NOMO-1 (cell line): ENCODE results near the gene PDIA6.
"Not testable (repeated sequence)": the region's sequence is repeated elsewhere in the genome, so short reads cannot be mapped to it uniquely, and the experiment has no call there.

Experiments
- DNase-seq, 2 experiments: peaks; one replicate each; lab custom pipeline; 2025; ENCODE audit not compliant: unreplicated experiment in 2 of 2; lab: John Stamatoyannopoulos, UW

The PDIA6 gene

GRCh38 chr2:10813163-10814138 lies 866 bp upstream of the PDIA6 start:
- not testable (repeated sequence) for DNase-seq

DNA sequence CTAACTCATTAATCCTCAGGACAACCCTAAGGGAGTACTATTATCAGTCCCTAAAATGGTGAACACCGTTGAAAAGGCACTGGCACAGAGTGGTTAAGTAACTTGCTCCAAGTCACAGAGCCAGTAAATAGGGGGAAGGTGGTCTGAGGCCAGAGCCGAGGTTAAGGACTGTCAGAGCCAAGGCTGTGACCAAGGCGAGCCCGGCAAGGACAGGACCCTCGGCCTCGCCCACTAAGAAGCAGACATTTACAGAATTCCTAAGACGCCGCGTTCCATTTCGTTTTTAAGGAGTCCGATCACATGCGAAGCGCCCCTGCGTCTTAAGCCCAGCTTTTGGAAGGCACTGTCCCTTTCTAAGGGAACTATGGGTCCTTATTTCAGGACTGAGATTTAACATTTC lies 1.1 kb downstream of the PDIA6 start:
- DNase-seq = no peak

DNA sequence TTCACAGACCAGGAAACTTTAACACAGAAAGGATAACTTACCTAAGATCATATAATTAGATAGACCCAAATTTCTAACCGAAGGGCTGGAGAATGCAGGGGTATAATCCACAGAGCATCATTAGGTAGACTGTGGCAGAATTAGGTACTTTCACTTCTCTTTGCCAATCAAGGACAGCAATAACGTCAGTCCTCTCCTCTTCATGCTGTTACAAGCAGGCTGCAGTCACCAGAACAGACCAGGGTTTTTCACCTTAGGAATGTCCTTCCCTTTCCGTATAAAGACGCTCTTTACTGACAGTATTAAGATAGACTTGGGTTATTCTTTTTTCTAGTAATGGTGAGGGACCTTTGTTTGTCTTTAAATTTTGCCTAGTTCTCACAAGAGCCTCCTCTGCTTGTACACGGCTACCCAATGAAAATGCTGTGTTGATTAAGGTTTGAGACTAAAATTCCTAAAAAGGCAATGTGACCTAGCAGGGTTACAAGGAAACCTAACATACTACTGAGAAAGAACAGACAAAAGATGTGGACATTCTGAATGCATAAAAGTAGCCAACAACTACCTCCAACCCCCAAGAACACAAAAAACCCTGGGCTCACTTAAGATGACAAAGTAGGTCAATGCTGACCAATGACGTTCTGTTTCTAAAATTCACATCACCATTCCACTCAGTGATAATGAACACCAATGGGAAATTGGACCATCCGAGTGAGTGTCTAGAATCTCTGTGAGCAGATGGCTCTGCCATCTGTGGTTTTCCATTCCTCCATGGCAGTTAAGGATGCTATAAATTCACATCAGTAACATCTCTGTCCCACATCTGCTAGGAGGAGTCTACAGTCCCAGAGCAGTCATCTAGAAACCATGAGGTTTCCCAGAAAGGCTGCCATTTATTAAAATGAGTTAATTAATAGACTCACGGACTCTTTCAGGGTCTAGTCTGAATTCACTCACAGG lies 2.1 kb downstream of the PDIA6 start:
- DNase-seq = peak in 1 of 2 experiments; percentile 31

DNA sequence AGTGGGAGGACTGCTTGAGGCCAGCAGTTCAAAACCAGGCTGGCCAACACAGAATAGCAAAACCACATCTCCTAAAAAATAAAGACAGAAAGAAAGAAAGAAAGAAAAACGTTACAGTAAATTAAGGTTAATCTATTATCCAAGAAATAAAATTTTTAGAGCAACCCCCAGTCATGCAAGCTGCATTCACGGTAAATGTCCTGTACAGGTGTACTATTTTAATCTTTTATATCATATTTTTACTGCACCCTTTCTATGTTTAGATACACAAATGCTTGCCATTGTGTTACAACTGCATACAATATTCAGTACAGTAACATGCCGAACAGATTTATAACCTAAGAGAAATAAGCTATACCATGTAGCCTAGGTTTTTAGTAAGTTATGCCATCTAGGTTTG lies 6.0 kb downstream of the PDIA6 start:
- DNase-seq = no peak

- not testable (repeated sequence) for DNase-seq
Observed at GRCh38 chr2:10805990-10806389, 6.6 kb downstream of the PDIA6 start.

DNA sequence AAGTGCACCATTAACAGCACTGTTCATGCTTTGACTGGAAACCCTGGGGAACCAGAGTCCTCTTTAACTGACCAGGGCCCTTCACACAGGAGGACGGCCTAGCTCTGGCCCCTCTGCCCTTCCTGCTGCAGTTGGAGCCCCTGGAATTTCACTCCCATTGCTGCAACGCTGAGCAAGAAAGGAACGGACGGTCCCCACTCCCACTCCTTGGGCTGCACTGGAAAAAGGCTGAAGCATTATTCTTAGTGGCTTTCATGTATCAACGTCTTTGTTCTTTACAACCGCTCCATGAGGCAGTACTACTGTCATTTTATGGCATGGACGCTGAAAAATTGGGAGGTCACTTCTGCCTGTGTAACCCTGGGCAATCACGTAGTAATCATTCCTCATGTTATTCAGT lies 9.9 kb downstream of the PDIA6 start:
- DNase-seq = no peak

GRCh38 chr2:10800163-10800562 lies 12.4 kb downstream of the PDIA6 start:
- no peak for DNase-seq

GRCh38 chr2:10798783-10799182 lies 13.8 kb downstream of the PDIA6 start:
- no peak for DNase-seq

- DNase-seq = no peak
Observed at GRCh38 chr2:10796703-10797102, 15.9 kb downstream of the PDIA6 start.

- DNase-seq = no peak
Observed at GRCh38 chr2:10795508-10796046, 17.0 kb downstream of the PDIA6 start.

DNA sequence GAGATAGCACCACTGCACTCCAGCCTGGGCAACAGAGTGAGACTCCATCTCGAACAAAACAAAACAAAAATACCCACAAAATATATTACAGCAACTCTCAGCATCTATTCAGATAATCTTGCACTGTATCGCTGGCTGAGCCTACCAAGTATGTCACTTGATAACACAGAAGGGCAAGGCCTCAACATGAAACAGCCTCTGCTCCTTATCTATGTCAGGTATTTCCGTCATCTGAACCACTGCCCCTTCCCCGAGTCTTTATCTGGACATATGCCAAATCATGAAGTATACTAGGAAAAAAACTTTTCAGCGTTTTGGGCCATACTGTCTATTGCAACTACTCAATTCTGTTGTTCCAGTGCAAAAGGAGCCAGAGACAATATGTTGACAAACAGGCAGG lies 17.7 kb downstream of the PDIA6 start:
- DNase-seq = no peak

DNA sequence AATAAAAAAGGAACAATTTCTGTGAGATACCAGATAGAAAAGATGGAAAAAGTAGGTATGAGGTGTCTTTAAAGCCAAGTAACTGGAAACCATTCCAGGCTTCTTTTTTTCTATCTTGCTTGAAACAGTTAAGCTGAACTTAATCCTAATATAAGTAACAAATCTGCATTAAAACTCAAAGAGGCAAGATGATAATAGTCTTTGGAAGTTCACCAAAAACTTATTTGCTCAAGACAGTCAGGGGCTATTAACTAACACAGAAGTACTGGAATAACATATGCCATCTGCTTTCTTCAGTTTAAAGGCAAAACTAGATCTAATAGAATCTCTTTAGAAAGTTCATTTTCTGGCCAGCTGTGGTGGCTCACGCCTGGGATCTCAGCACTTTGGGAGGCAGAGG lies 18.8 kb downstream of the PDIA6 start:
- DNase-seq = no peak

DNA sequence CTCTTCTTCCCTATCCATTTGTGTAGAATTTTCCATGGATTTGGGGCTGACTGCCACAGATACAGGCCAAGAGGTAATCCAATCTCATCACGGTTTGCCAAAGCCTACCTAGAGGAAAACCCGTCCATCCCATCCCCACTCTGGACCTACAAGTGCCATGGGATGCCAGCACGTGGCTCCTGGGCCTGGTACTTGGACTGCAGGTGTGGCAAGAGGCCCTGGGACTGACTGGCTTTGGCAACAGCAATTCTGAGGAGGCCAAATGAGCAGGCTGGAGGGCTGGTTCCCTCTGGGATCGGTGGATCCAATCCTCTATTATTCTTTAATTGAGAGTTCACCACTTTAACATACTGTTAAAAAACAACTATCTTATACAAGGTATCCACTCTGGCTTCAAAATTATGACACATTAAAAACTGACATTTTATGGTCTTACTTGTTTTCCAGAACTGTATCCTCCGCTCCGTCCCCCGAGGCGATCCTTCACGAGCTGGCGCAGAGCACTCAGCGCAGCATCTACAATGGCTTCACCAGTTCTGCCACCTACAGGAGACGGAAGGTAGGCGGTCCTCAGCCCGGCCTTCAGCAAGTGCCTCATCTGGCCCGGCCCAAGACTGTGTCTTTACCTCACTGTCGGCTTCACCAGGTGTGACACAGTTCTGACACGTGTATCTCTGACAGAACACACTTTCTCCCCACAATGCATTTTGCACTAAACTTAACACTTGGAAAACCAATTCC lies 19.8 kb downstream of the PDIA6 start:
- no peak for DNase-seq

DNA sequence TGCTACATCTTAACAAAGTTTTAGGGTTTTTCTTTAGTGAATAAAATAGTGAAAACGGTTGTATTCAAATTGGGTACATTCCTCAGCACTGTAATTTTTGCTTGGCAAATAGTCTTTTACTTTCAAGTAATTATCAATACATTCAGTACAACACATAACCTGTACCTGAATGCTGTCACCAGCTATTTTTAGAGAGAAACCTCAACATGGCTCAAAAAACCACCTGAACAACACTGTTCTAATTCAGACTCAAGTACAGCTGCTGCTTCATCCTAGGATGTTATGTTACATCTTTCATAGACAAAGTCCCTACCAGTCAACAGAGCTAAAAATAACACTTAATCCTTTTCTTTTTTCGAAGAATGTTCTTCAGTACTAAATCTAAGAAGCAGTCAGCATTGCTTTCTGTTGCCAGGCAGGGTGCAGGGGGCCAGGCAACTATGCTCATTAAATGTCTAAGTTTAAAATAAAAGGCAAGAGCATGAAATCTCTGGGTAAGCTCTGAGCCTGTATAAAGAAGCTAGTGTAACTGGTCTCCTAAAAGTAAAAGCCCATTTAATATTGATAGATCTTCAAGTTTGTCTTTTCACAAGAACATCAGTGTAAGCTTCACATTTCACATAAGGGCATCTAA lies 20.5 kb downstream of the PDIA6 start:
- DNase-seq = no peak

DNA sequence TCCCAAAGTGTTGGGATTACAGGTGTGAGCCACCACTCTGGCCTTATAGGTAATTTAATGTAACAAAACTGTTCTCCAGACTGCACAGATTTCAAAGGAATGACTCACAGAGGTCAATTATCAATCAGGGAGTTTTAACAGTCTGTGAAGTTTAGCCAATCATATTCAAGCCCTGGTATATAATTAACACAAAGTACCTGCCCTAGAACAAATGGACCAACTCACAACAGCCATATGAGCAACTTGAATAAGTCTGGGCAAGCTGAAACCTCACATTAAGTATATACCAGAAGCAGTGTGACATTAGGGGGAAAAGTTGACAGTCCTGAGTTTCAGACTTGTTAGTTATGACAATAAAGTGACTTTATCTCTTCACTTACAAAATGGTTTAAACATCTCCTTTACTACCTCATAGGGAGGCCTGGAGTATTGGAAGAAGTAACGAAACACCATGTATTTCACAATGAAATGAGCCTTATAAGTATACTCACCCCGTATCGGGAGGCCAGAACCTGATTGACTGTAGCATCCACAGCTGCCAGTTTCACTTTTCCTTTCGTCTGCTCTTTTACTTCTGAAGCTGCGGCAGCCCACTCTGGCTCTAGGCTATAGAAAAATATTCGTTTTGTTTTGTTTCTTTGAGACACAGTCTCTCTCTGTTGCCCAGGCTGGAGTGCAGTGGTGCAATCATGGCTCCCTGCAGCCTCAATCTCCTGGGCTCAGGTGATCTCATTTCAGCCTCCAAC lies 22.2 kb downstream of the PDIA6 start:
- DNase-seq = no peak

DNA sequence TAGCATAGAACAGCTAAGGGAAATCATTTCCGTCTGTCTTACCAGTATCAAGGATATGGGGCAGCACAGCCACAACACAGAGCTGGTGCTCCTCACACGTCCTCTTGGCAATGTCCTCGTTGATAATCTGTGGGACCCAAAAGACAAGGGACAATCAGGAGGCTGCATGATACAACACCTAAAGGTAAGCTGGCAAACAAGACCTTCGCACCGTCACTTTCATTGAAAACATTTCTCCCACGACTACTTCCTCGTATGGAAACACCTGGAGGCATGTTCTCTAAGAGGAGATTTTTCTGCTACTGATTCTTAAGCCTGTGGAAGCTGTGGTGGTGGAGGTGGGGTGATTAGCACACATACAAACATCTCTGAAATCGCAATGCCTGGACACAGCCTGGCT lies 23.7 kb downstream of the PDIA6 start:
- DNase-seq = no peak

DNA sequence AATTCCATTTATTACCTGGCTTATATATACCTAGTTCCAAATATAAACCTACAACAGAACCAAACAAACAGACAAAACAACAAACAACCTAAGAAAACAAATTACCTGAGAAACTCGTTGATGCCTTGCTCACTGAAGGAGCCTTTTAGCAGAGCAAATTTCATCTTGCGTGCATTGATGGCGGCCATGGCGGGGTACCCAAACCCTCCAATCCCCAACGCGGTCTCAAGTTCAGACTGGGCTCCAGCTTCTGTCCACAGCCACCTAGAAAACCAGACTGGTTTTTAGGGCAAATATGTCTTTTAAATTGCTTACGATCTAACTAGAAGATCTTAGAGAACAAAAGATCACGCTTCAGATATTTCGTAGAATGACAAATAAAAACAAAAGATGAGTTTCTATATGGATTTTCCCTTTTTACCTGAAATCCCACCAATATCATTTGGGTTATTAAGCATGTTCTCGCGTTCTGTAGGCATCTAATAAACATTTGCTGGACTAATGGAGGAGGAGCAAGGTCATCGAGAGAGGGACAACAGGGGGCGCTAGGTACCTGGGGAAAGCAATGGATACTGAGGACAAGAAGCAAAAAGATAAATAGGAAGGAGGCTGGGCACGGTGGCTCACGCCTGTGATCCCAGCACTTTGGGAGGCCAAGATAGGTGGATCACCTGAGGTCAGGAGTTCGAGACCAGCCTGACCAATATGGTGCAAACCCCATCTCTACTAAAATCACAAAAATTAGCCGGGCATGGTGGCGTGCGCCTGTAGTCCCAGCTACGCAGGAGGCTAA lies 25.2 kb downstream of the PDIA6 start:
- no peak for DNase-seq

GRCh38 chr2:10786240-10786982 lies 26.2 kb downstream of the PDIA6 start:
- no peak for DNase-seq
